ENCODE results near the gene FBXL19.
"Not testable (repeated sequence)": the region's sequence is repeated elsewhere in the genome, so short reads cannot be mapped to it uniquely, and the experiment has no call there.

Gene FBXL19

DNA sequence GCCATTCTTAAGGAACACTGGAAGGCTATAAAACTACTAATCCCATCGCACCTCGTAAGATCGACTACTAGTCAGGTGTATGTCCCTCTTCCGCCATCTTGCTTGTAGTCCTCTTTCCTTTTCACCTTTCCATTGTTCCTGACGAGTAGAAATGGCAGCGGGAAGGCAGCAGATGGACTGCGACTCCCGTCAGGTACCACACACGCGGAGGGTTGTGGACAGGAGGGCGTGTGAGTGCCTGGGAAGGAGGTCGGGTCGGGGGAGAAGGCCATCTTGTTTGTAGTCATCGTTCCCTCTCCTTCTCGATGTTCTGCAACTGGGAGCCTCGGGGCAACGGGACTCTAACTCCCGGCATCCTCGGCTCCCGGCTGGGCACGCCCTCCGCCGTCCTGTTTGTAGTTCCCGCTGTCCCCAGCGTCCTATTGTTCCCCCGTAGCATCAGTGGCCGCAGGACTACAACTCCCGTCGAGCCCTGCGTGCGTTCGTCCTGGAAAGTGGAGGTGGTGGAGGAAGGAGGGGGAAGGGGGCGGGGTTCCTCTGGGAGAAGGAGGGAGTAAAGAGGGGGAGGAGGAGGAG lies 324 bp upstream of the FBXL19 start:
- DNase-seq = peak; percentile 99

GRCh38 chr16:30924076-30924912 lies 922 bp downstream of the FBXL19 start:
- no peak for DNase-seq

GRCh38 chr16:30924913-30925631 lies 1.7 kb downstream of the FBXL19 start:
- DNase-seq = no peak

GRCh38 chr16:30925632-30925987 lies 2.2 kb downstream of the FBXL19 start:
- no peak for DNase-seq

DNA sequence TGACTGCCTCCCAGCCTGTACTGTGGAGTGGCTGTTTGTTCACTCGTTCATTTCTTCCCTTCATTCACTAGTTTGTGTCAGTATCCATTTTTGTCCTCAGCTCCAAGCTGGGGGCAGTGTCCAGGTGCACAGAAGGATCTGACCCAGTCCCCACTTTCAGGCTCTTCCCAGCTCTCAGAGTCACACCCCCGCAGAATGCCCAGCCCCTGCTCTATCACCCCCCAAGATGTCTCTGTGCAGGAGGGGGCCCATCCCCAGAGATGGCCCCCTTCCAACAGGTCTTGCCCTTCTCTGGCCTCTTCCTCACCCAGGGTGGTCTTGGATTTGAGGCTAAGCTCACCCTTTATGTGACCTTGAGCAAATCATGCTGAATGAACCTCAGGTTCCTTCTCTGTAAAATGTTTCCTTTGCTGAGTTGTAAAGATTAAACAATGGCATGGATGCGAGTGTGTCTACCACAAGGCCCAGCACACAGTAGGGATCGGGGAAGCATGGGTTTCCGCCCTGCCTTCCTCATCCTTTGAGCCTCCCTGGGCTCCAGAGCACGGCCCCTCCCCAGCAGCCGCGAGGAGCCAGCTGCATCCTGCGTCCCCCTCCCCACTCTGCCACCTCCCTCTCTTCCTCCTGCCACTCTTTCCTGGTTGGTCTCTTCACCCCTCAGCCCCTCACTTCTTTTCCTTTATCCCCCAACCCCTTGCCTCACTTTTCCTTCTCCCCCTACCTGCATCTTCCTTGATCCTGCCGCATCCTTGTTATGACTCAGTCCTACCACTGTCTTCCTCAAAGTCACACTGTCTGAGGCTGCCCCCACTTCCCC lies 2.8 kb downstream of the FBXL19 start:
- DNase-seq = no peak

DNA sequence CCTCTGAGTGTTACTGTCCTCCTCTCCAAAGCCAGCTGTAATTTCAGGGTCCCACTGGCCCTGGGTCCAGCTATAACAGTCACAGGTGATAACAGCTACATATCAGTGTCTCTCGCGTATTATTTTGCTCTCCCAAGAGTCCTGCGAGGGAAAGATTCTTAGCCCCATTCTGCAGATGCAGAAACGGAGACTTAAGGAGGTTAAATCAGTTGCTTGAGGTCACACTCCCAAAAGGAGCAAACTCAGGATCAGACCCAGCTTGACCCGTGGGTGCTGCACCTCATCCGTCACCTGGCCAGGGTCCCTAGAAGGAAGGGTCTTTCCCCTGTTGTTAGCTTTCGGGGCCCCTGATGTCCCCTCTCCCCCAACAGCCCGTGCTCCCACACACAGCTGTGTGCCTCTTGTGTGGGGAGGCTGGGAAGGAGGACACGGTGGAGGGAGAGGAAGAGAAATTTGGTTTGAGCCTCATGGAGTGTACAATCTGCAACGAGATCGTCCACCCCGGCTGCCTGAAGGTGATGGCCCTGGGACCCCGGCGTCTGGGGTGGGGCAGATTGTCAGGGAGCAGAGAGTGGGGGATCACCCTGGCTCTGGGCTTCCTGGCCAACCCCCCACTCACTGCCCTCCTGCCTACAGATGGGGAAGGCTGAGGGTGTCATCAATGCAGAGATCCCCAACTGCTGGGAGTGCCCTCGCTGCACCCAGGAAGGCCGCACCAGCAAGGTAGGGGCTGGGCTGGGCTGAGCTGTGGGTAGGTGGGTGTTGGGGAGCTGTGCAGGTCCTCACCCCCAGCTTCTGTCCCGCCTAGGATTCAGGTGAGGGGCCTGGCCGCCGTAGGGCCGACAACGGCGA lies 3.8 kb downstream of the FBXL19 start:
- DNase-seq = no peak

DNA sequence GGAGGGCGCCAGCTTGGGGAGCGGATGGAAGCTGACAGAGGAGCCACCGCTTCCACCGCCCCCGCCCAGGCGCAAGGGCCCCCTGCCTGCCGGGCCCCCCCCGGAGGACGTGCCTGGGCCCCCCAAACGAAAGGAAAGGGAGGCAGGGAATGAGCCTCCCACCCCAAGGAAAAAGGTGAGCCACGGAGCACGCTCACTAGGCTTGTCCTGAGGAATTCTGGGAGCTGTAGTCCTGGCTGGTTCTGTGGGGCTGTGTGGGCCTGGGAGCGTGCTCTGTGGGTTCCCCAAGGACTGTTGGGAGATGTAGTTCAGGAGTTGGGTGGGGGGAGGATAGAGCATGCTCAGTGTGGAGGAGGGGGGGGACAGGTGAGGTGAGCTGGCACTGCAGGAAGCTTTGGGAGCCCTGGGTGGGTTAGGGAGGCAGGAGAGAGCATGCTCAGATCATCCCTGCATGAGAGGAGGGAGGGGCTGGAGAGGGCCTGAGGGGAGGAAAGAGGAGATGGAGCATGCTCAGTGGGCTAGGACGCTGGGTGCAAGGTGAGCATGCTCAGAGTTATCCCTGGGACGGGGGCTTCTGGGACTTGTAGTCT lies 4.5 kb downstream of the FBXL19 start:
- peak; percentile 72 for DNase-seq

DNA sequence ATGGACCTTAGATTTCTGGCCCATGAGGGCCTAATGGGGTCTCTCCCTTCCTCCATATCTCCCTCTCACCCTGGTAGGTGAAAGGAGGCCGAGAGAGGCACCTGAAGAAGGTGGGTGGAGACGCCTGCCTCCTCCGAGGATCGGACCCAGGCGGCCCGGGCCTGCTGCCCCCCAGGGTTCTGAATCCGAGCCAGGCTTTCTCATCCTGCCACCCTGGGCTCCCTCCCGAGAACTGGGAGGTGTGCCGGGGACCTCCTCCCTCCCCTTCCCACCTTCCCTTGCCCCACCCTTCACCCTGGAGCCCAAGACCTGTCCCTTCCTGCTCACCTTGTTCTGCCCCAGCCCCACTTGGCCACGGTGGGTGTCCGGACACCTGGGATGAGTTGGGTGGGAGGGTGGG lies 5.0 kb downstream of the FBXL19 start:
- DNase-seq = no peak

GRCh38 chr16:30929167-30929566 lies 5.8 kb downstream of the FBXL19 start:
- DNase-seq = no peak

GRCh38 chr16:30930160-30930571 lies 6.8 kb downstream of the FBXL19 start:
- DNase-seq = no peak

DNA sequence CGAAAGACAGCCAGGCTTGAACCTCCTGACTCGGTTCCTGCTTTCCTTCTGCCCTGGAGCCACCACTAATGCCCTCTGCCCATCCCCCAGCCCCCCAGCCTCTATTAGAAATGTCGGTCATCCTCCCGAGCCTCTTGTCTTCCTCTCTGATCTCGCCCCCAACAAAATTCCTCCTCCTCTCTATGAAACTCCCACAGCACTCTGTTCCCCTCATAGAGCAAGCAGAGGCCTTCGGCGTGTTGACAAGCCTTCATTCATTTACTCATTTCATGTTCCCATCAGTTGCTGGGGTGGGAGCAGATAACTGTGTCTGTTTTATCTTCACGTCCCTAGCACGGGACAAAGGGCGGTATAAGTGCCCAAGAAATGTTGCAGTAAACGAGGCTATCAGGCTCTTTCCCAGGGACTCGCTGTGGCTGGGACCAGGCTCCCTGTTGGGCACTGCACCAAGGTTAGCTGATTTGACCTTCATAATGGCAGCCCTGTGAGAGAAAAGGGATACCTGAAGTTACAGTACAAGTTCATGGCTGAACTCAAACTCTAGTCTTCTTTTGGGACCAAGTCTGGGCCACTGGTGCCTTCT lies 7.8 kb downstream of the FBXL19 start:
- DNase-seq = no peak

- peak; percentile 73 for DNase-seq
These were observed 11.6 kb downstream of the FBXL19 start for GRCh38 chr16:30934827-30935557.

GRCh38 chr16:30937692-30938091 lies 14.3 kb downstream of the FBXL19 start:
- DNase-seq = no peak

- not testable (repeated sequence) for DNase-seq
These were observed 16.2 kb downstream of the FBXL19 start for GRCh38 chr16:30939571-30939970.

GRCh38 chr16:30941600-30942425 lies 18.4 kb downstream of the FBXL19 start:
- peak; percentile 86 for DNase-seq

- no peak for DNase-seq
These were observed 19.0 kb downstream of the FBXL19 start for GRCh38 chr16:30942426-30942806.

DNA sequence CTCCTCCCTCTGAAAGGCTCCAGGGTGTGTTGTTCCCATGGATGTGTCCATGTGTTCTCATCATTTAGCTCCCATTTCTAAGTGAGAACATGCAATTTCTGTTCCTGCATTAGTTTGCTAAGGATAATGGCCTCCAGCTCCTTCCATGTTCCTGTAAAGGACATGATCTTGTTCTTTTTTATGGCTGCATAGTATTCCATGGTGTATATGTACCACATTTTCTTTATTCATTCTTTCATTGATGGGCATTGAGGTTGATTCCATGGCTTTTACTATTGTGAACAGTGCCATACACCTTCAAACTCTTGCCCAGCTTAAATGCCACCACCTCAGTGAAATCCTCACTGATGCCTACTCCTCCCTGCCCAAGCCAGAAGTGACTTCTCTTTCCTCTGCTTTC lies 21.0 kb downstream of the FBXL19 start:
- no peak for DNase-seq

DNA sequence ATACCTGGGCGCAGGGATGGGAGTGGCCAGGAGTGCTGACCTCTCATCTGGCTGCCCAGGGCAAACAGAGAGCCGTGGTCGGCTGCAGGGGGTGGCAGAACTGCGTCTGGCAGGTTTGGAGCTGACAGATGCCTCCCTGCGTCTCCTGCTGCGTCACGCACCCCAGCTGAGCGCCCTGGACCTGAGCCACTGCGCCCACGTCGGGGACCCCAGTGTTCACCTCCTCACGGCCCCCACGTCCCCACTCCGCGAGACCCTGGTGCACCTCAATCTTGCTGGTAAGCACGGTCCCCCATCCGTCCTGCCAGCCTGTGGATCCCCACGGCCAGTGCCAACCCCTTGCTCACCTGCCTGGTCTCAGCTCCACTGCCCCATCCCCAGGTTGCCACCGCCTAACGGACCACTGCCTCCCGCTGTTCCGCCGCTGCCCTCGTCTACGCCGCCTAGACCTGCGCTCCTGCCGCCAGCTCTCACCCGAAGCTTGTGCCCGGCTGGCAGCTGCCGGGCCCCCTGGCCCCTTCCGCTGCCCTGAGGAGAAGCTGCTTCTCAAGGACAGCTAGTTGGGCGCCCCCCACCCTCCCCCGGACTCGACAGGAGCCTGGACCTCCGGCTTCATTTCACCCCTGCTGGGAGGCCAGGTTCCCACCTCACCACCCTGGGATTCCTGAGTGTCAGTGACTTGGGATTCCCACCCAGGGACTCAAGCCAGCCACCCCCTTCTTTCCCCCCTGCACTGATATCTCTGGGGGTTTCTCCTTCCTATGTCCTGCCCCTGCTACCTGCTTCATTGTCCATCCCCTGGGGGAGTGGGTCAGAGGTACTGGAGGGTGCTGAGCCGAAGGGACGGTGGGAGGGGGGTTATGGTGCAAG lies 23.5 kb downstream of the FBXL19 start:
- no peak for DNase-seq

- no peak for DNase-seq
These were observed 24.1 kb downstream of the FBXL19 start for GRCh38 chr16:30947541-30947858.

Measured in hematopoietic multipotent progenitor cell treated with erythropoietin and hydrocortisone succinate and interleukin-3 and kit ligand, for 8 days (in vitro differentiated cells).